ENCODE data around the gene KIF26B.

Gene KIF26B

GRCh38 chr1:245549996-245550719, 395.4 kb downstream of the KIF26B start:
- DNase-seq (ENCODE audit: low read depth in 3 of 3, low spot score in 1 of 3): no peak

GRCh38 chr1:245550720-245551043, 395.9 kb downstream of the KIF26B start:
- no peak for DNase-seq (ENCODE audit: low read depth in 3 of 3, low spot score in 1 of 3)

GRCh38 chr1:245551536-245551935, 396.8 kb downstream of the KIF26B start:
- no peak for DNase-seq (ENCODE audit: low read depth in 3 of 3, low spot score in 1 of 3)

GRCh38 chr1:245552331-245552730, 397.5 kb downstream of the KIF26B start:
- no peak for DNase-seq (ENCODE audit: low read depth in 3 of 3, low spot score in 1 of 3)

- DNase-seq (ENCODE audit: low read depth in 3 of 3, low spot score in 1 of 3): no peak
Observed at GRCh38 chr1:245556057-245556456, 401.3 kb downstream of the KIF26B start.

- DNase-seq (ENCODE audit: low read depth in 3 of 3, low spot score in 1 of 3): no peak
Observed at GRCh38 chr1:245558069-245558468, 403.3 kb downstream of the KIF26B start.

- no peak for DNase-seq (ENCODE audit: low read depth in 3 of 3, low spot score in 1 of 3)
Observed at GRCh38 chr1:245560316-245560859, 405.6 kb downstream of the KIF26B start.

GRCh38 chr1:245561665-245562234, 407.0 kb downstream of the KIF26B start:
- no peak for DNase-seq (ENCODE audit: low read depth in 3 of 3, low spot score in 1 of 3)

GRCh38 chr1:245566134-245566533, 411.3 kb downstream of the KIF26B start:
- DNase-seq (ENCODE audit: low read depth in 3 of 3, low spot score in 1 of 3): no peak

GRCh38 chr1:245566952-245567351, 412.2 kb downstream of the KIF26B start:
- DNase-seq (ENCODE audit: low read depth in 3 of 3, low spot score in 1 of 3): no peak

GRCh38 chr1:245571815-245572294, 417.1 kb downstream of the KIF26B start:
- no peak for DNase-seq (ENCODE audit: low read depth in 3 of 3, low spot score in 1 of 3)

- DNase-seq (ENCODE audit: low read depth in 3 of 3, low spot score in 1 of 3): no peak
Observed at GRCh38 chr1:245572709-245573108, 417.9 kb downstream of the KIF26B start.

- DNase-seq (ENCODE audit: low read depth in 3 of 3, low spot score in 1 of 3): no peak
Observed at GRCh38 chr1:245575710-245576109, 420.9 kb downstream of the KIF26B start.

- DNase-seq (ENCODE audit: low read depth in 3 of 3, low spot score in 1 of 3): no peak
Observed at GRCh38 chr1:245576323-245576722, 421.5 kb downstream of the KIF26B start.

GRCh38 chr1:245577191-245578157, 422.7 kb downstream of the KIF26B start:
- no peak for DNase-seq (ENCODE audit: low read depth in 3 of 3, low spot score in 1 of 3)

- DNase-seq (ENCODE audit: low read depth in 3 of 3, low spot score in 1 of 3): no peak
Observed at GRCh38 chr1:245578308-245578707, 423.5 kb downstream of the KIF26B start.

GRCh38 chr1:245578771-245579170, 424.0 kb downstream of the KIF26B start:
- no peak for DNase-seq (ENCODE audit: low read depth in 3 of 3, low spot score in 1 of 3)

- no peak for DNase-seq (ENCODE audit: low read depth in 3 of 3, low spot score in 1 of 3)
Observed at GRCh38 chr1:245579881-245580280, 425.1 kb downstream of the KIF26B start.

GRCh38 chr1:245580651-245581050, 425.9 kb downstream of the KIF26B start:
- no peak for DNase-seq (ENCODE audit: low read depth in 3 of 3, low spot score in 1 of 3)

- DNase-seq (ENCODE audit: low read depth in 3 of 3, low spot score in 1 of 3): no peak
Observed at GRCh38 chr1:245582026-245582425, 427.2 kb downstream of the KIF26B start.

GRCh38 chr1:245583081-245583480, 428.3 kb downstream of the KIF26B start:
- no peak for DNase-seq (ENCODE audit: low read depth in 3 of 3, low spot score in 1 of 3)
